NCI-H146 (cell line): ENCODE measurements around the gene MAGEB10.
"Not testable (repeated sequence)": the region's sequence is repeated elsewhere in the genome, so short reads cannot be mapped to it uniquely, and the experiment has no call there.

Experiments
- DNase-seq: peaks from one replicate; lab custom pipeline; 2025; lab: John Stamatoyannopoulos, UW

MAGEB10 gene

GRCh38 chrX:27807690-27808089 lies at the start of gene MAGEB10:
MAGEB10 (plus strand) TSS chrX:27807990; CDS start chrX:27821307, 13,317 bp downstream.
- DNase-seq, result no peak

- no peak for DNase-seq
Observed at GRCh38 chrX:27765718-27766117, 42.1 kb upstream of the MAGEB10 start.

- no peak for DNase-seq
Observed at GRCh38 chrX:27767387-27767786, 40.4 kb upstream of the MAGEB10 start.

- DNase-seq, result no peak
Observed at GRCh38 chrX:27775984-27776383, 31.8 kb upstream of the MAGEB10 start.

- DNase-seq, result no peak
Observed at GRCh38 chrX:27796640-27797257, 11.0 kb upstream of the MAGEB10 start.

- DNase-seq, result no peak
Observed at GRCh38 chrX:27797575-27797974, 10.2 kb upstream of the MAGEB10 start.

GRCh38 chrX:27808226-27808625 lies 436 bp downstream of the MAGEB10 start:
- no peak for DNase-seq

- DNase-seq, result not testable (repeated sequence)
Observed at GRCh38 chrX:27808991-27809859, 1.4 kb downstream of the MAGEB10 start.

- DNase-seq, result no peak
Observed at GRCh38 chrX:27815209-27815608, 7.4 kb downstream of the MAGEB10 start.

- DNase-seq, result no peak
Observed at GRCh38 chrX:27823812-27824211, 16.0 kb downstream of the MAGEB10 start.

- no peak for DNase-seq
Observed at GRCh38 chrX:27838185-27838584, 30.4 kb downstream of the MAGEB10 start.

- DNase-seq, result no peak
Observed at GRCh38 chrX:27840881-27841280, 33.1 kb downstream of the MAGEB10 start.

- no peak for DNase-seq
Observed at GRCh38 chrX:27842859-27843258, 35.1 kb downstream of the MAGEB10 start.

GRCh38 chrX:27860337-27860736 lies 52.5 kb downstream of the MAGEB10 start:
- DNase-seq, result no peak

- DNase-seq, result no peak
Observed at GRCh38 chrX:27863809-27864208, 56.0 kb downstream of the MAGEB10 start.
